GM19193 (cell line): ENCODE results near the gene ZNF385B.

ENCODE experiments used
- POLR2A ChIP-seq: IDR thresholded peaks from 4 replicates; pipeline ENCODE4 v1.6.1; 2011; ENCODE audit not compliant: insufficient read depth, insufficient read length; ENCODE audit errors: extremely low read depth

ZNF385B gene

DNA sequence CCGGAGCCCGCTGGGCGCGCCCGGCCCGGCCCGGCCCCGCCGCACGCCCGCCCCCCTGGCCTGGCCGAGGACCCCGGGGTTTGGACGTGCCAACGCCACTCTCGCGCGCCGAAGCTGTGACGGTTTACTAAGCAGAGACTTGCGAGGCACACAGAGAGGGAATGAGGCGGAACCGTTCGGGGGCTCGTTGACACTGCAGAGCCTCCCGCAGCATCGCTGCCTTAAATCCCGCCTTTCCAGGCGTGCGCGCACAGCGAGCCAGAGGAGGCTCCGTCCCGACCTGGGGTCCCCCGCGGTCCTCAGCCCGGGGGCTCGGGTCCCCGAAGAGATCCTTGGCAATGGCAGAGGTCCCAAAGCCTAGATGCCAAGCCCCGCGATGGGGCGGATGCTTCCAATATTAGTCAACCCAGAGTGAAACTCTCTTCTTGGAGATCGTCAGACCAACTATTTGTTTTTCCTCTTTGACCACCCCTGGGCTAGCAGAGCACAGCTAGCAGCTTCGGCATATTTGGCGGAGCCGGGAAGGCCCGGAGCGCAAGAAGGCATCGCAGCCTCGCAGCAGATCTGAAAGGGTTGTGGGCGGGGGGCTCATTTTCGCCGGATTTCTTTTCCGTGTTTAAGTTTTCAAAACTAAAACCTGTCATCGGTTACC, at the start of gene ZNF385B:
ZNF385B (minus strand) TSS at position 197 of the 652 bp plus-strand sequence.
- no peak for TF ChIP-seq POLR2A

DNA sequence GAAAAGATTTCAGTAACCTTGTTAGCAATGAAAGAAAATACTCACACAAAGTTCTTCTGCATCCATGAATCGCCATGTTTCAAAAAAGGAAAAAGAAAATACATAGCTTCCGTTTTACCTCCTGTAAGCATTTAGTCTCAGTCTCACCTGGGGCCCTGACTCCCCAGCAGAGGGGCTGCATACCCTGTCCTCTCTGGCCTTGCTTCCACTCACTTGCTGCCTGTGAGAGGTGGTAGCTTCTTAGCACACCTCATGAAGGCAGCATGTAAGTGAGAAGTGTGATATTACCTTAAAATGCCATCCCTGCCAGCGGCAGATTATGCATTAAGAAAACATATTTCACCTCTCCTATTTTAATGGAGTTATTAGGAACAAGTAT, 49.3 kb upstream of the ZNF385B start:
- no peak for TF ChIP-seq POLR2A

DNA sequence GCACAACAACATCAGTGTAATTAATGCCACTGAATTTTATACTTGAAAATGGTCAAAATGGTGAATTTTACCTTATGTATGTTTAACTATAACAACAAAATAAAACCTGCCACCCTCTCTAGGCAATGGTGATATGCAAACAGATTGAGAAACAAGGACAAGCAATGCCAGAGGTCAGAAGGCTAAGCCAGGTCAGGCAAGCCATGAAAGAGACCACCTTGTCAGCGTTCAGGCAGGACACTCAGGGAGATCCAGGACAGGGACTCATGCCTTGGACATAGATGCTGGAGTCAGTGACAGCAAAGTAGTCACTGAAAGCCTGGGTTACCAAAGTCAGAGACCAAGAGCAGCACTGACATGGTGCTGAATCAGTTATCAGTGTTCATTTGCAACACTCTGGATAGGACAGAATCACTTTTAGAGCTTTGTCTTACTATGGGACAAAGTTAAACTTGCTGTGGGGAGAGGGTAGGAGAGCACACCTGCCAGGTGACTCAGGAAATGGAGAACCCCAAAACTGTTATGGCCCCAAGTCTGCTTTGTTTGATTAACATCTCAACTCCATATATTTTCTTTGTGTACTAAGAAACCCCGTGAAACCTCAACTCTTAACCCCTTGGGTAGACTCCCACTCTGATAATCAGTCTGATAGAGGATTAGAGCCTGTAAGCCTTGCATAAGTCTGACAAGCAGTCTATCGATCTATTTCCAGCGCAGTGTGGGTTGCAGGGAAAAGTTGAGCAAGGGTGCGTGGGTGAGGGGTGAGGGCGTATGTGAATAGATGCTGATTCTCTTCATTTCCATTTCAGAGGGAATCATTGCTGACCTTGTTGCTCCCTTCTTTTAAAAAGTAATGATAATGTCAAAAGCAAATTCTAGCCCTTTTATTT, 48.7 kb upstream of the ZNF385B start:
- TF ChIP-seq POLR2A: no peak

DNA sequence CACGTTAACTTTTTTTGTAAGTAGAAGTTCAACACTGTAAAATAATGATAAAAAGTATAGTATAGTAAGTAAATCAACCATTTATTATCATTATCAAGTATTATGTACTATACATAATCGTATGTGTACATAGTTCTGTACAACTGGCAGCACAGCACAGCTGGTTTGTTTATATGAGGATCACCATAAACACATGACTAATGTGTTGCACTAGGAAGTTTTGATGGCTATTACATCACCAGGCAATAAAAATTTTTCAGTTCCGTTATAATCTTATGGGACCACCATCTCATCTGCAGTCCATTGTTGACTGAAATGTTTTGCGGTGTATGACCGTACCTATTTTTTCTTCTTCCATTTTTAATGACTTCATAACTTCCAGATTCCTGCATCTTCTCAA, 39.2 kb upstream of the ZNF385B start:
- TF ChIP-seq POLR2A: no peak

DNA sequence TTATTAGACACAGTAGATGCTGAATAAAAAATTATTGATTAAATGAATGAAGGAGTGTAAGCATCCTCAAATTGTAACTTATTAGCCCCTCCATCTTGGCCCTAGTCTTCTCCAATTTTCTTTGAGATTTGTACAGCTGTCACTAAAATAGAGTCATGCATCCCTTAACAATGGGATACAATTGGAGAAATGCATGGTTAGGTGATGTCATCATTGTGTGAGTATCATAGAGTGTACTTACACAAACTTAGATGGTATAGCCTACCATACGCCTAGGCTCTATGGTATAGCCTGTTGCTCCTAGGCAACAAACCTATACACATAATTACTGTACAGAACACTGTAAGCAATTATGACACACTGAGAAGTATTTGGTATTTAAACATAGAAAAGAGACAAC, 38.3 kb upstream of the ZNF385B start:
- TF ChIP-seq POLR2A: no peak

DNA sequence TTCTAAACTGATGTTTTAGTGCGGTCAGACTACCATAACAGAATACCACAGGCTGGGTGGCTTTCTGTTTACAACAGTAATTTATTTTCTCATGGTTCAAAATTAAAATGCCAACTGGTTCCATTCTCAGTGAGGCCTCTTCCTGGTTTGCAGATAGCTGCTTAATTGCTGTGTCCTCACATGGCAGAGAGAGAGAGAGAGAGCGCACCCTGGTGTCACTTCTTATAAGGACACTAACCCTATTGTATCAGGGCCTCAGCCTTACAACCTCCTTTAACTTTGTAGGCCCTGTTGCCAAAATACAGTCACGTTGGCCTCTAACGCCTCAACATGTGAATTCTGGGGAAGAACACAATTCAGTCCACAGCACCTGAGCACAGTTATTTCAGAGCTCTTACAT, 37.5 kb upstream of the ZNF385B start:
- no peak for TF ChIP-seq POLR2A

DNA sequence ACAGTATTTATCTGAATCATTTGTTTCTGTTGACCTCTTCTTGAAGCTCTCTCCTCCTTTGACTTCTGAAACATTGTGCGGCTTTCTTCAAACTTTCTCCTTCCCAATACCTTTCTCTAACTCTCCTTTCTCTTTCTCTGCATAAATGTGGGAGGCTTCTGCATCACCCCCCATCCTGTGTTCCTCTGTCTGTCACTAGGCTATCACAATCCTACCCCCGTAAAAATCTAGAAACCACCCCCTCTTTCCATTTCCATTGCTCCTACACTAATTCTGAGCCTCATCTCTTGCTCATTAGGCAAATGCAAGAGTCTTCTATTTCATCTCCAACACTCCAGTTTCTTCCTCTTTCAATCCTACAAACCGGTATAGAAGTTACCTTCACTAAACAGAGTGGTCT, 32.2 kb upstream of the ZNF385B start:
- no peak for TF ChIP-seq POLR2A

DNA sequence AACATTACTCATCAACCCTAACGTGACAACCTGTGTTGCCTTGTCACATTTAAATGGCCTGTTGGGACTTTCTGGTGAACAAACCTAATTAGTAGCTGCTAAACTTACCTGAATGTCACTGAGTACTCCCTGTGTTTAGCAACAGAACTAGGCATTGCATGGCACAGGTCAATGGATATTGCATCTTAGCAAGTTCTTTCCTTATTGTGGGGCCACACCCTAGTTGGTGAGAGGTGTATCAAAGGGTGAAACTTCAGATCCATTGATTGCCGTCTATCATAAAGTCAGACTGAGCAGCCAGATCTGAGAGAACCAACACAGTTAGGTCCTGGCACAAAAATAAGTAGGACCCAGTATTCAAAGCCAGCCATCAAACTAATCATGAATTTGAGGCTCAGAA, 29.8 kb upstream of the ZNF385B start:
- TF ChIP-seq POLR2A: no peak

DNA sequence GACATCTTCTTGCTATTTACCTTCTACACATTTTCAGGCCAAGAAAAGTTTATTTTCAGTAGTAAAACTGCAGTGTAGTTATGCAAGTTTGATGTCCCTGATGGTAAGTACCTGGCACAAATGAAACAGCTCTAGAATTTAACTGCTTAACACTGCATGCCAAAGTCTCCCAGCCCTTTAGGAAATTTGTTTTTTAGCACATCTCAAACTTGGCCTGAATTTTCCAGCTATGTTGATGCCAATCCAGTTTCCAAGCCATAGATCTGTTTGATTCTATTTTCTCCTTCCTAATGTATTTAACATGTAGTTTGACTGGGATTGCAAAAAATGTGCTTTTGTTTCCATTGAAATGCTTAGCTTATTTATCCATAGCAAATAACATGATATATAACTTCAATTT, 29.3 kb upstream of the ZNF385B start:
- TF ChIP-seq POLR2A: no peak

DNA sequence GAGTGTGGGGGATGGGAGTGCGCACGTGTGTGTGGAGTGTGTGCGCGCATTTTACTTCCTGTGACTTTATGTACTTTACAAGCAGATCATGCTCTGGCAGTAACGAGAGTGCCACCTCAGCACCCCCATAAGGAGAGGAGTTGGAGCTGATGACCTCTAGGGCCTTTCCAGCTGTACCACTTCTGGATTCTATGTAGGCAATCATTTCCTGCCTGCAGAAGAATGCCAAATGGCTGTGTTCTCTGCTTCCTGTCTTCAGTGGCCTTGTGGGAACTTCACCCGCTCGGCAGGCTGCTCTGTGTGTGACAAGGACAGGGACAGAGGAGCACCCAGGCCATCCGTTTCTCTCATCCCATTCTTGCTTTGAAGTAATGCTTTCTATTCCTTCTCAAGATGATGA, 22.8 kb upstream of the ZNF385B start:
- no peak for TF ChIP-seq POLR2A

DNA sequence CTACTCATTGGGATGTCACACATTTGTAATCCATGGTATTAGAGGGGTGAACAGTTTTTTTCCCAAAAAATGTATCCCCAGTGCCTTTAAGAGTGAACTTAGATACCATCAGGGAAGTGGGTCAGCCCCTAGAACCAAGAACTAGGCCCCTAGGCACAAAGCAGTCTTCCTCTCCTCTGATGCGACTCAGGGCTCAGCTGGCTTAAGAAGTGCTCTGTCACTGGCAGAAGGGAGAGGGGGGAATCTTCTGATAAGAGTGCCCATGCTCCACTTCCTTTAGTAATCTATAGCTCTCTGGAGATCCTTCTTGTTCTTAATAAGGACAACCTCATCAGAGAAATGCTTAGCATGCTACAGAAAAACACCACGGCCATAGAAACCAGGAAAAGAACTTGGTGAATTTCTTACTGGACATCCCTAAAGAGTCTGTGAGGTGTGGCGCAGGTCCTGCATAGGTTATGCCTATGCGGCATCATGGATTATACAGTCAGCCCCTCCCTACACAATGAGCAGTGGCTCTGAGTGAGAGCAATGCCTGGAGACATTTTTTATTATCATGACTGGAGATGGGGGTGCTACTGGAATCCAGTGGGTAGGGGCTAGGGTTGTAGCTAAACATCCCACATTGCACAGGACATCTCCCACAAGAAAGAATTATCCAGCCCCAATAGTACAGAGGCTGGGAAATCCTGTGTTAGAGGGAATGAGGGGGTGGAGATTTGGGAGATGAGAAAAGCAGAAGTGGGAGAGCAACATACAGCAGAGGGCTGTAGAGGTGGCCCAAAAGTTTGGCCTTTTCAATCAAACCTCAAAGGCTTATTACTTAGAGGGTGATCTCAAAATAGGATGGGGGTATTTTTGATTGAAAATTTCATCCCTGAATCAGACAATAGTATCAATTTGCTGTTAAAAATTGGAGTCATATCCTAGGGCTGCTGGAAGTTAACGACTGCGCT, 21.7 kb upstream of the ZNF385B start:
- no peak for TF ChIP-seq POLR2A

DNA sequence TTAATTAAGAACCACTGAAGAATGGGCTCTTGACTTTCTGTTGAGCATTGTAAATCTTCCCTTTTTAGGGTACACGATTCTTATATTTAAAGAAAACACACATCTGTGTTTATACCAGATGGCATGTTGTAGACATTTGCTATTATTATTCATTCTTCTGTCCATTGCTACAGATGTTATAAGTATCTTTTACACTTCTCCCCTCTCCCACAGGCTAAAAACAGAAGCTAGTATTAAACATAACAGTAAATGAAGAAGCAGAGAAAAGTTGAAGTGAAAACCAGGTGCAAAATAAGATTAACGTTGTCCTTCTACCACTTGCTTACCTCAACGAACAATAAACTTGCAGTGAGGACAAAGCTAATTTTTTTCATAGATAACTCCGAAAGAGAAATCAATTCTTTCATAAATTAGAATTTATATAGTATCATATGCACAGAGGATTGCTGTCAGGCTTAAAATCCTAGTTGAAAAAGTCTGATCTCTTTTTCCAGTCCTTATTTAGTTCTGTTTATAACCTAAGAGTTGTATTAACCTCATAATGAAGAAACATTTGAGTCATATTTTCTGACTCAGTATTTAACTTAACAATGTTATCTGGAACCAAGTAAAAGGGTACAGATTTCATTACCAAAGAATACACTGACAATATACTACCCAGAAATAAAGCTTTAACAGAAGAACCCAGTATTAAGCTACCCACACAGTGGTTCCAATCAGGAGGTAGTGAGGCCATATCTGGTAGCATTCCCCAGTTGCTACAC, 16.4 kb upstream of the ZNF385B start:
- no peak for TF ChIP-seq POLR2A

DNA sequence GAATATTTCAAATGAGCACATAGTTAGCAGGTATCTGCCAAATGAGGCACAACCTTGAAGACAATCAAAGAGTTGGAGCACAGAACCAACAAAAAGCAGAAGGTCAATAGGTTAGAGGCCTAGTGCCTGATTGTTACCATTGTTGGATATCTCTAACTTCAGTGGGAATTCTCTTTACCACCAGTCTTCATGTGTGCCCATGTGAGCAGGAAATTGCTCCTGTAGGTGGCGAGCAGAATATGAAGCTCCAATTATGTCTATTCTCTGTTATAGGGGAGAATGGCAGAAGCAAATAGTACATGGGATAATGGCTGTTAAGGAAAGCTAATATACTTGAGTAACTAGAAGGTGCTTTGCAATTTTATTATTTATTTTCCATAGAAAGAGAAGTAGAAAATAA, 14.9 kb upstream of the ZNF385B start:
- no peak for TF ChIP-seq POLR2A

DNA sequence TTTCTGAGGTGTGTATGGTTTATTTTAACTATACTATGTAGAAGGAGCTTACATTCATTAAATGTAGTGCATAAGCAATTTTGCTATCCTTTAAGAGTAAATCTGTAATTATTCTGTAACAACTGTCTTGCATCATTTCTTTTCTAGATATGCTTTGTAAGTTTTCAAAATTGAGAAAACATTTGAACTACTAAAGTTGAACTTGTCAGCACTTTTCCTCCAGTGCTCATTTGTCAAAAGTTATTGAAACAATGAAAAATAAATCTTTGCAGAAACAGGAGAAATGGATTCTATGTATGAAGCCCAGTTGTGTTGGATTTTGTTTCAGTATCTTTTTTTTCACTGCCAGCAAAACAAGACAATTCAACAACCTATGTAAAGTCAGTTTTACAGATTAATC, 14.5 kb upstream of the ZNF385B start:
- TF ChIP-seq POLR2A: no peak
